DND-41 (cell line): ENCODE measurements around the gene IDH1.

Experiments used
- ATAC-seq: fragments of 200-7000 bp; cut with Tn5 transposase; 3 replicates; pipeline ENCODE4 v1.9.1; 2021; ENCODE audit warnings: low read depth; ENCODE audit not compliant: insufficient read depth
- DNase-seq: peaks from one replicate; pipeline ENCODE4 v3.0.0-alpha.2; 2020
- H2AFZ ChIP-seq: 2 replicates; pipeline ENCODE4 v1.6.0; 2012; ENCODE audit warnings: low read depth, low read length
- H3K27ac ChIP-seq: 2 replicates; pipeline ENCODE4 v1.5.1; 2012; ENCODE audit warnings: low read length, inconsistent platforms
- H3K27me3 ChIP-seq: fragments of 200-600 bp; sonication (generic); 2 replicates; pipeline ENCODE4 v1.6.0; 2012; ENCODE audit warnings: low read length, mild to moderate bottlenecking, inconsistent platforms; ENCODE audit not compliant: insufficient read depth, poor library complexity
- H3K36me3 ChIP-seq: 2 replicates; pipeline ENCODE4 v1.5.1; 2012; ENCODE audit warnings: low read length, inconsistent platforms; ENCODE audit not compliant: insufficient read depth
- H3K4me1 ChIP-seq: 2 replicates; pipeline ENCODE4 v1.5.1; 2012; ENCODE audit warnings: mild to moderate bottlenecking, low read length; ENCODE audit not compliant: insufficient read depth
- H3K4me2 ChIP-seq: 2 replicates; pipeline ENCODE4 v1.6.0; 2012; ENCODE audit warnings: mild to moderate bottlenecking, moderate library complexity, low read length, inconsistent platforms; ENCODE audit not compliant: insufficient read depth
- H3K4me3 ChIP-seq, 2 experiments: fragments of 200-600 bp in 1 of 2; shearing (Covaris generic) in 1 of 2; 2 replicates each; pipeline ENCODE4 v1.5.1; 2012 to 2016; ENCODE audit warnings: inconsistent platforms in 2 of 2, low read length in 2 of 2, mild to moderate bottlenecking in 2 of 2, low read depth in 1 of 2, moderate library complexity in 1 of 2
- H3K79me2 ChIP-seq: 2 replicates; pipeline ENCODE4 v1.6.0; 2012; ENCODE audit warnings: low read length, inconsistent platforms; ENCODE audit not compliant: insufficient read depth
- H3K9ac ChIP-seq: 2 replicates; pipeline ENCODE4 v1.6.0; 2012; ENCODE audit warnings: low read depth, mild to moderate bottlenecking, inconsistent platforms, low read length, moderate library complexity
- H3K9me3 ChIP-seq: 2 replicates; pipeline ENCODE4 v1.5.1; 2012; ENCODE audit warnings: low read length, moderate library complexity, mild to moderate bottlenecking, inconsistent platforms; ENCODE audit not compliant: insufficient read depth, severe bottlenecking
- H4K20me1 ChIP-seq: 2 replicates; pipeline ENCODE4 v1.6.0; 2012; ENCODE audit warnings: low read length; ENCODE audit not compliant: insufficient read depth
- CTCF ChIP-seq: IDR thresholded peaks from 2 replicates; pipeline ENCODE4 v1.5.1; 2012; ENCODE audit warnings: borderline replicate concordance, low read length, moderate library complexity, mild to moderate bottlenecking; ENCODE audit not compliant: poor library complexity, severe bottlenecking; ENCODE audit errors: extremely low read depth
- EZH2 ChIP-seq: IDR thresholded peaks from 3 replicates; pipeline ENCODE4 v1.6.1; 2012; ENCODE audit warnings: borderline replicate concordance, low read depth, mild to moderate bottlenecking, moderate library complexity, low read length, inconsistent platforms; ENCODE audit not compliant: severe bottlenecking

Gene IDH1

GRCh38 chr2:208244422-208244821 is 10.4 kb downstream of the IDH1 start:
- Histone ChIP-seq H2AFZ (no peak overlapping the region), H3K9me3 (no peaks in the 10 kb centered on the region), H3K27me3 (no peaks in the 10 kb centered on the region), H3K4me3 (no peak overlapping the region), H3K79me2 (no peaks in the 10 kb centered on the region), H3K9ac (no peak overlapping the region), H3K36me3 (peaks cover 90% of the 10 kb centered on the region), H3K4me1 (no peaks in the 10 kb centered on the region), H3K27ac (no peak overlapping the region), H4K20me1 (no peaks in the 10 kb centered on the region), H3K4me2 (no peak overlapping the region)
- no peak for DNase-seq
- no peak for TF ChIP-seq CTCF
- TF ChIP-seq EZH2, result no peak
- ATAC-seq, result no peak

GRCh38 chr2:208240619-208241209 is 14.2 kb downstream of the IDH1 start:
- no peaks in the 10 kb centered on the region for H3K9me3 ChIP-seq
- H3K36me3 ChIP-seq, result peaks cover 76% of the 10 kb centered on the region
- ATAC-seq (no peak), DNase-seq (no peak)
- no peak overlapping the region for H3K4me3 ChIP-seq
- no peak overlapping the region for H3K27ac ChIP-seq
- TF ChIP-seq CTCF (no peak), EZH2 (no peak)
- H4K20me1 ChIP-seq, result no peaks in the 10 kb centered on the region
- H3K9ac ChIP-seq, result no peak overlapping the region
- H3K4me2 ChIP-seq, result no peak overlapping the region
- no peaks in the 10 kb centered on the region for H3K27me3 ChIP-seq
- no peaks in the 10 kb centered on the region for H3K4me1 ChIP-seq
- no peak overlapping the region for H2AFZ ChIP-seq
- H3K79me2 ChIP-seq, result no peaks in the 10 kb centered on the region

GRCh38 chr2:208239770-208240493 is 14.9 kb downstream of the IDH1 start:
- Histone ChIP-seq H3K36me3 (peaks cover 70% of the 10 kb centered on the region), H3K4me2 (no peak overlapping the region)
- no peak for ATAC-seq

More at GRCh38 chr2:208239770-208240493, 14.9 kb downstream of the IDH1 start:
- Histone ChIP-seq H3K9ac (no peak overlapping the region), H4K20me1 (no peaks in the 10 kb centered on the region), H3K27me3 (no peaks in the 10 kb centered on the region), H3K4me3 (no peak overlapping the region), H3K79me2 (no peaks in the 10 kb centered on the region), H3K27ac (no peak overlapping the region), H3K9me3 (no peaks in the 10 kb centered on the region), H3K4me1 (no peaks in the 10 kb centered on the region), H2AFZ (no peak overlapping the region)
- DNase-seq, result no peak
- TF ChIP-seq EZH2, result no peak
- TF ChIP-seq CTCF, result no peak
